H9 (cell line): Measurements from ENCODE around the gene TTC6. TPM values are rescaled to one million over a fixed set of nuclear protein-coding genes. Genes with fewer than 3 reads are reported as not detected.

Source experiments
- DNase-seq: peaks from one replicate; pipeline ENCODE4 v3.0.0-alpha.2; 2017
- H2AFZ ChIP-seq: one replicate; pipeline ENCODE4 v1.6.1; 2013; ENCODE audit warnings: mild to moderate bottlenecking, low read length, control low read depth, moderate library complexity
- H2AK5ac ChIP-seq: 2 replicates; pipeline ENCODE4 v1.6.1; 2013; ENCODE audit warnings: low read length, control low read depth, mixed read lengths; ENCODE audit not compliant: insufficient read length
- H2BK120ac ChIP-seq: one replicate; pipeline ENCODE4 v1.6.1; 2013; ENCODE audit warnings: low read depth, mild to moderate bottlenecking, low read length, control low read depth, inconsistent platforms; ENCODE audit not compliant: poor library complexity, severe bottlenecking
- H2BK12ac ChIP-seq: 2 replicates; pipeline ENCODE4 v1.6.1; 2013; ENCODE audit warnings: low read length, control low read depth, mixed read lengths, low read depth; ENCODE audit not compliant: insufficient read length
- H2BK15ac ChIP-seq: 2 replicates; pipeline ENCODE4 v1.6.1; 2013; ENCODE audit warnings: low read depth, low read length, control low read depth
- H2BK20ac ChIP-seq: one replicate; pipeline ENCODE4 v1.6.1; 2013; ENCODE audit warnings: low read depth, mild to moderate bottlenecking, low read length, control low read depth, inconsistent platforms; ENCODE audit not compliant: poor library complexity, severe bottlenecking
- H2BK5ac ChIP-seq: 2 replicates; pipeline ENCODE4 v1.6.1; 2013; ENCODE audit warnings: low read length, control low read depth, mixed read lengths; ENCODE audit not compliant: insufficient read length
- H3K14ac ChIP-seq: 2 replicates; pipeline ENCODE4 v1.6.1; 2013; ENCODE audit warnings: low read length, control low read depth; ENCODE audit not compliant: insufficient read depth
- H3K18ac ChIP-seq: 2 replicates; pipeline ENCODE4 v1.6.1; 2013; ENCODE audit warnings: low read depth, mild to moderate bottlenecking, mixed read lengths, low read length, control low read depth; ENCODE audit not compliant: insufficient read length
- H3K23ac ChIP-seq: 2 replicates; pipeline ENCODE4 v1.6.1; 2013; ENCODE audit warnings: low read length, control low read depth, mixed read lengths, low read depth; ENCODE audit not compliant: insufficient read length
- H3K23me2 ChIP-seq: 2 replicates; pipeline ENCODE4 v1.6.1; 2013; ENCODE audit warnings: low read depth, mild to moderate bottlenecking, mixed read lengths, low read length, control low read depth; ENCODE audit not compliant: insufficient read length, poor library complexity, severe bottlenecking
- H3K27ac ChIP-seq: 2 replicates; pipeline ENCODE4 v1.5.1; 2013; ENCODE audit warnings: low read length, control low read depth, mixed read lengths, low read depth; ENCODE audit not compliant: insufficient read length
- H3K27me3 ChIP-seq: 2 replicates; pipeline ENCODE4 v1.6.1; 2013; ENCODE audit warnings: low read length, control low read depth, inconsistent platforms; ENCODE audit not compliant: insufficient read depth
- H3K4ac ChIP-seq: 2 replicates; pipeline ENCODE4 v1.6.1; 2013; ENCODE audit warnings: low read depth, mild to moderate bottlenecking, control low read depth, inconsistent platforms, low read length, moderate library complexity
- H3K4me1 ChIP-seq: 2 replicates; pipeline ENCODE4 v1.6.1; 2013; ENCODE audit warnings: low read length, control low read depth, inconsistent platforms; ENCODE audit not compliant: insufficient read depth
- H3K4me2 ChIP-seq: 2 replicates; pipeline ENCODE4 v1.6.1; 2013; ENCODE audit warnings: low read length, control low read depth, mixed read lengths; ENCODE audit not compliant: insufficient read length, insufficient read depth
- H3K56ac ChIP-seq: 2 replicates; pipeline ENCODE4 v1.6.1; 2013; ENCODE audit warnings: low read depth, mild to moderate bottlenecking, mixed read lengths, low read length, control low read depth; ENCODE audit not compliant: insufficient read length
- H3K79me1 ChIP-seq: 2 replicates; pipeline ENCODE4 v1.6.1; 2013; ENCODE audit warnings: low read depth, mild to moderate bottlenecking, moderate library complexity, low read length, control low read depth, inconsistent platforms; ENCODE audit not compliant: insufficient read depth, poor library complexity, severe bottlenecking
- H3K79me2 ChIP-seq: 2 replicates; pipeline ENCODE4 v1.6.1; 2013; ENCODE audit warnings: low read length, control low read depth, inconsistent platforms; ENCODE audit not compliant: insufficient read depth
- H3K9ac ChIP-seq: 2 replicates; pipeline ENCODE4 v1.6.1; 2013; ENCODE audit warnings: low read length, control low read depth, mixed read lengths; ENCODE audit not compliant: insufficient read length; ENCODE audit errors: extremely low read depth
- H3K9me3 ChIP-seq: one replicate; pipeline ENCODE4 v1.6.1; 2013; ENCODE audit warnings: low read depth, low read length, inconsistent platforms; ENCODE audit not compliant: control insufficient read depth
- H3T11ph ChIP-seq: one replicate; pipeline ENCODE4 v1.6.1; 2013; ENCODE audit warnings: mild to moderate bottlenecking, low read length, control low read depth, inconsistent platforms
- H4K20me1 ChIP-seq: one replicate; pipeline ENCODE4 v1.6.1; 2013; ENCODE audit not compliant: control insufficient read depth, insufficient read length, insufficient read depth
- H4K5ac ChIP-seq: 2 replicates; pipeline ENCODE4 v1.6.1; 2013; ENCODE audit warnings: low read depth, mild to moderate bottlenecking, mixed read lengths, low read length, control low read depth; ENCODE audit not compliant: insufficient read length
- H4K8ac ChIP-seq: replicated peaks from 2 replicates; pipeline ENCODE4 v1.6.1; 2013; ENCODE audit warnings: low read length, control low read depth, mixed read lengths, low read depth; ENCODE audit not compliant: insufficient read length
- H4K91ac ChIP-seq: 2 replicates; pipeline ENCODE4 v1.6.1; 2013; ENCODE audit warnings: low read depth, mild to moderate bottlenecking, moderate library complexity, mixed read lengths, low read length, control low read depth; ENCODE audit not compliant: insufficient read length
- H3K27ac Mint-ChIP-seq, 3 experiments: 2 replicates in 2 of 3; 3 replicates in 1 of 3; pipeline ENCODE4 v1.8.0; 2020 to 2021; ENCODE audit warnings: mixed read lengths in 3 of 3, mild to moderate bottlenecking in 1 of 3, moderate library complexity in 1 of 3
- H3K27me3 Mint-ChIP-seq: 2 replicates; pipeline ENCODE4 v1.8.0; 2021; ENCODE audit warnings: low read depth, mild to moderate bottlenecking, moderate library complexity, mixed read lengths
- H3K36me3 Mint-ChIP-seq, 3 experiments: 2 replicates in 2 of 3; 3 replicates in 1 of 3; pipeline ENCODE4 v1.8.0; 2020 to 2021; ENCODE audit warnings: low read depth in 3 of 3, mixed read lengths in 3 of 3; ENCODE audit not compliant: insufficient read depth in 1 of 3
- H3K4me1 Mint-ChIP-seq, 2 experiments: 2 replicates each; pipeline ENCODE4 v1.8.0; 2020; ENCODE audit warnings: mixed read lengths in 2 of 2
- H3K4me3 Mint-ChIP-seq, 2 experiments: 2 replicates in 1 of 2; 3 replicates in 1 of 2; pipeline ENCODE4 v1.8.0; 2020 to 2021; ENCODE audit warnings: mild to moderate bottlenecking in 2 of 2, mixed read lengths in 2 of 2, moderate library complexity in 1 of 2
- H3K9me3 Mint-ChIP-seq, 2 experiments: 2 replicates in 1 of 2; 3 replicates in 1 of 2; pipeline ENCODE4 v1.8.0; 2020; ENCODE audit warnings: mild to moderate bottlenecking in 2 of 2, mixed read lengths in 2 of 2, moderate library complexity in 1 of 2
- WGBS: extraction: QIAGEN DNeasy Blood & Tissue Kit; methylation state at CpG from one replicate; pipeline ENCODE4 v1.1.7; 2013; ENCODE audit warnings: missing lambda C conversion rate, low lambda C conversion rate, mixed read lengths; ENCODE audit not compliant: insufficient read length; ENCODE audit errors: extremely low coverage; 5-methylcytosine and 5-hydroxymethylcytosine counted together
- total RNA-seq: library from RNA; stranded (reverse); gene quantifications from 2 replicates; pipeline ENCODE4 v1.2.1, GENCODE V29; 2021
- TF ChIP-seq, protein P1 (sequence below): fragments of 200-600 bp; sonication (generic); conservative IDR thresholded peaks from 3 replicates; pipeline ENCODE4 v1.8.0; 2021; ENCODE audit warnings: antibody characterized with exemption, mild to moderate bottlenecking

TTC6 gene
- total RNA-seq, 1 experiment from 2014 or later, result 0.24 TPM

DNA sequence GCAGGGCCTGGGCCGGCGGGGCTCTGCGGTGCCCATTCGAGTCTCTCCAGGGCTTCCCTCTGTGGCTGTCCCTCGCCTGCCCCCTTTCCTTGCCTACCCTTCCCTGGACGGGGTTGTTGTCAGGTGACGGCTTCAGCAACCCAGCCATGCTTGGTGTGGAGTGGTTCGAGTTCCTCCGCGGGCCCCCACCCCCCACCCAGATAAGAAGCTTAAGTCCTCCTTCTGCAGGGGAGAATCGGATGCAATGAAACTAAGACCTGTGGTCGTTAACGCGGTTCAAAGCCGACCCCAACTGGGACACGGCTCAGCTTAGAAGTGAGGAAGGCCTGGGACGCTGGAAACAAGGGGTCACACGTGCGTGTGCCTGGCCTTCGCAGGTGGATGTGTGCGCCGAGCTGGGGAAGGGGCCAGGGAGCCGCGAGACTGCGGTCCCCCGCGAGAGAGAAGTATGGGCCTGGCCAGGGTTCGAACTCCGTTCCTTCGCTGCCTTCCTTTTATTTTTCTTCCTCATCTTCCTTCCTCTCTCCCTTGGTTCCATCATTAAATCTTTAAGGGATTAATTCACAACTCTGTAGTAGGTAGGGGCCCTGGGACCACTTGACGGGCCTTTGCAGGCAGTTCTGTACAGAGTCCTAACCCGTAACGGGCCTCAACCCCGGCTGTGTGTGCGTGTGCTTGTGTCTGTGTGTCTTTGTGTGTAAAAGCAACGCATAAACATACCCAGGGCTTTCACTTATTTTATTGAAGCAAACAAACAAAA, 3.5 kb downstream of the TTC6 start:
- no CpG with 5 or more reads among the region's 36 CpGs for whole genome bisulfite sequencing
- Histone ChIP-seq H2BK20ac (no peak overlapping the region), H2BK5ac (no peak overlapping the region), H3K9me3 (no peaks in the 10 kb centered on the region), H3K18ac (no peak overlapping the region), H4K8ac (no peak overlapping the region), H2BK12ac (no peak overlapping the region), H3K14ac (peak overlapping the region; percentile 19; the same call in 1 of the 2 replicates), H2BK120ac (no peak overlapping the region), H3K4me2 (peak overlapping the region; percentile 45), H3K27ac (no peak overlapping the region), H3K4me1 (no peaks in the 10 kb centered on the region), H3K23me2 (peaks cover 11% of the 10 kb centered on the region), H3K9ac (no peak overlapping the region), H2BK15ac (no peak overlapping the region), H3K23ac (no peak overlapping the region), H3K79me2 (no peaks in the 10 kb centered on the region), H3K56ac (no peak overlapping the region), H4K20me1 (peaks cover 3% of the 10 kb centered on the region), H3T11ph (no peak overlapping the region), H3K27me3 (peaks cover 89% of the 10 kb centered on the region), H4K5ac (no peak overlapping the region), H3K79me1 (no peaks in the 10 kb centered on the region), H2AFZ (no peak overlapping the region), H3K4ac (no peak overlapping the region), H4K91ac (no peak overlapping the region), H2AK5ac (no peak overlapping the region)
- H3K4me3 Mint-ChIP-seq, result peak overlapping the region; percentile 17 to 80; a peak in 4 of 5 replicates
- H3K4me1 Mint-ChIP-seq, result peaks cover 30 to 46% of the 10 kb centered on the region in 2 experiments
- H3K9me3 Mint-ChIP-seq, result no peaks in the 10 kb centered on the region; a peak in 1 of 5 replicates
- H3K27ac Mint-ChIP-seq, result no peak overlapping the region
- TF ChIP-seq, protein P1, sequence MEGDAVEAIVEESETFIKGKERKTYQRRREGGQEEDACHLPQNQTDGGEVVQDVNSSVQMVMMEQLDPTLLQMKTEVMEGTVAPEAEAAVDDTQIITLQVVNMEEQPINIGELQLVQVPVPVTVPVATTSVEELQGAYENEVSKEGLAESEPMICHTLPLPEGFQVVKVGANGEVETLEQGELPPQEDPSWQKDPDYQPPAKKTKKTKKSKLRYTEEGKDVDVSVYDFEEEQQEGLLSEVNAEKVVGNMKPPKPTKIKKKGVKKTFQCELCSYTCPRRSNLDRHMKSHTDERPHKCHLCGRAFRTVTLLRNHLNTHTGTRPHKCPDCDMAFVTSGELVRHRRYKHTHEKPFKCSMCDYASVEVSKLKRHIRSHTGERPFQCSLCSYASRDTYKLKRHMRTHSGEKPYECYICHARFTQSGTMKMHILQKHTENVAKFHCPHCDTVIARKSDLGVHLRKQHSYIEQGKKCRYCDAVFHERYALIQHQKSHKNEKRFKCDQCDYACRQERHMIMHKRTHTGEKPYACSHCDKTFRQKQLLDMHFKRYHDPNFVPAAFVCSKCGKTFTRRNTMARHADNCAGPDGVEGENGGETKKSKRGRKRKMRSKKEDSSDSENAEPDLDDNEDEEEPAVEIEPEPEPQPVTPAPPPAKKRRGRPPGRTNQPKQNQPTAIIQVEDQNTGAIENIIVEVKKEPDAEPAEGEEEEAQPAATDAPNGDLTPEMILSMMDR, result no peak
- DNase-seq, result no peak
- H3K27me3 Mint-ChIP-seq, result peaks cover 98% of the 10 kb centered on the region
- no peaks in the 10 kb centered on the region; a peak in 2 of 7 replicates for H3K36me3 Mint-ChIP-seq
